Measurements from ENCODE around the gene MMP28.

MMP28 gene

GRCh38 chr17:35797918-35798317 lies 2.5 kb upstream of the MMP28 start:
- DNase-seq (ENCODE audit: low spot score): no peak

GRCh38 chr17:35797370-35797769 lies 1.9 kb upstream of the MMP28 start:
- no peak for DNase-seq (ENCODE audit: low spot score)

- no peak for DNase-seq (ENCODE audit: low spot score)
Measured at GRCh38 chr17:35796942-35797341, 1.5 kb upstream of the MMP28 start.

- no peak for DNase-seq (ENCODE audit: low spot score)
Measured at GRCh38 chr17:35795871-35796265, 427 bp upstream of the MMP28 start.

GRCh38 chr17:35793257-35793656 lies 2.2 kb downstream of the MMP28 start:
- no peak for DNase-seq (ENCODE audit: low spot score)

GRCh38 chr17:35791681-35792350 lies 3.6 kb downstream of the MMP28 start:
- DNase-seq (ENCODE audit: low spot score): no peak

GRCh38 chr17:35790841-35791240 lies 4.6 kb downstream of the MMP28 start:
- no peak for DNase-seq (ENCODE audit: low spot score)

GRCh38 chr17:35788477-35789368 lies 6.7 kb downstream of the MMP28 start:
- DNase-seq (ENCODE audit: low spot score): peak; percentile 91

GRCh38 chr17:35786941-35787432 lies 8.5 kb downstream of the MMP28 start:
- DNase-seq (ENCODE audit: low spot score): peak; percentile 46

GRCh38 chr17:35784895-35785294 lies 10.5 kb downstream of the MMP28 start:
- DNase-seq (ENCODE audit: low spot score): no peak

GRCh38 chr17:35780950-35781349 lies 14.5 kb downstream of the MMP28 start:
- DNase-seq (ENCODE audit: low spot score): no peak

GRCh38 chr17:35778641-35779196 lies 16.7 kb downstream of the MMP28 start:
- no peak for DNase-seq (ENCODE audit: low spot score)

- no peak for DNase-seq (ENCODE audit: low spot score)
Measured at GRCh38 chr17:35775583-35775982, 19.9 kb downstream of the MMP28 start.

GRCh38 chr17:35775039-35775438 lies 20.4 kb downstream of the MMP28 start:
- DNase-seq (ENCODE audit: low spot score): no peak

- peak; percentile 58 for DNase-seq (ENCODE audit: low spot score)
Measured at GRCh38 chr17:35774499-35774898, 20.9 kb downstream of the MMP28 start.

GRCh38 chr17:35773679-35774425 lies 21.6 kb downstream of the MMP28 start:
- DNase-seq (ENCODE audit: low spot score): no peak

- DNase-seq (ENCODE audit: low spot score): no peak
Measured at GRCh38 chr17:35773129-35773528, 22.3 kb downstream of the MMP28 start.

- no peak for DNase-seq (ENCODE audit: low spot score)
Measured at GRCh38 chr17:35769895-35770486, 25.4 kb downstream of the MMP28 start.

GRCh38 chr17:35768797-35769196 lies 26.6 kb downstream of the MMP28 start:
- DNase-seq (ENCODE audit: low spot score): no peak

- peak; percentile 86 for DNase-seq (ENCODE audit: low spot score)
Measured at GRCh38 chr17:35766903-35767510, 28.4 kb downstream of the MMP28 start.

- no peak for DNase-seq (ENCODE audit: low spot score)
Measured at GRCh38 chr17:35766489-35766877, 29.0 kb downstream of the MMP28 start.

All from hepatic stellate cell (primary cell).